HepG2 (cell line): Measurements from ENCODE around the gene AKAIN1. TPM values are rescaled to one million over a fixed set of nuclear protein-coding genes. Genes with fewer than 3 reads are reported as not detected.

Source experiments
- ATAC-seq: fragments of 200-7000 bp; cut with Tn5 transposase; 3 replicates; pipeline ENCODE4 v1.9.1; 2020; ENCODE audit warnings: mild to moderate bottlenecking, moderate library complexity
- BruUV-seq: library from RNA; stranded (reverse); fragments of 400-500 nt; replicated peaks from 2 replicates; lab custom pipeline; 2021; lab: Mats Ljungman, UMichigan
- CTCF ChIA-PET: fragments of 300-600 bp; formaldehyde crosslinking; extraction: SDS; loops from one replicate; lab custom pipeline; 2021; ENCODE audit warnings: low total read pairs, inconsistent platforms, low intra/inter-chr PET ratio; lab: Yijun Ruan, JAX
- POLR2A ChIA-PET: fragments of 350-600 bp; sonication (Branson Sonifier 250); formaldehyde crosslinking; loops from one replicate; lab custom pipeline; 2020; ENCODE audit warnings: antibody characterized with exemption, inconsistent platforms; lab: Yijun Ruan, JAX
- DNase-seq: peaks from one replicate; pipeline ENCODE4 v3.0.0-alpha.2; 2015; ENCODE audit warnings: low spot score
- FAIRE-seq: peaks from 3 replicates; lab custom pipeline; 2011; peaks lifted over from hg19 to GRCh38; lab: Jason Lieb, UNC
- H2AFZ ChIP-seq: one replicate; pipeline ENCODE4 v1.6.1; 2011; ENCODE audit warnings: low read length, inconsistent platforms
- H3K27ac ChIP-seq: fragments of 300-600 bp; 3 replicates; pipeline ENCODE4 v1.8.0; 2011; ENCODE audit warnings: mixed run types, mild to moderate bottlenecking, mixed read lengths, low read length, inconsistent platforms; ENCODE audit not compliant: insufficient read depth; ENCODE audit errors: extremely low read length
- H3K27me3 ChIP-seq, 2 experiments: fragments of 200-600 bp in 1 of 2; 2 replicates in 1 of 2; 3 replicates in 1 of 2; pipeline versions ENCODE4 v1.6.0 to v1.8.0; 2011; ENCODE audit warnings: low read length in 2 of 2, mild to moderate bottlenecking in 2 of 2, moderate library complexity in 2 of 2, inconsistent platforms in 1 of 2; ENCODE audit not compliant: insufficient read depth in 2 of 2, control insufficient read depth in 1 of 2
- H3K36me3 ChIP-seq, 2 experiments: fragments of 200-600 bp in 1 of 2; replicated peaks in 1 of 2; 2 replicates in 1 of 2; 3 replicates in 1 of 2; pipeline versions ENCODE4 v1.5.1 to v1.8.0; 2011; ENCODE audit warnings: low read length in 2 of 2, inconsistent platforms in 1 of 2; ENCODE audit not compliant: insufficient read depth in 2 of 2, control insufficient read depth in 1 of 2
- H3K4me1 ChIP-seq: 2 replicates; pipeline ENCODE4 v1.5.1; 2012; ENCODE audit warnings: low read length, inconsistent platforms; ENCODE audit not compliant: insufficient read depth
- H3K4me2 ChIP-seq: 2 replicates; pipeline ENCODE4 v1.6.0; 2011; ENCODE audit warnings: low read depth, low read length, inconsistent platforms
- H3K4me3 ChIP-seq, 3 experiments: fragments of 200-600 bp in 1 of 3; sonication (generic), shearing (Covaris generic) in 1 of 3; replicated peaks in 1 of 3; 2 replicates each; pipeline ENCODE4 v1.5.1; 2011 to 2016; ENCODE audit warnings: low read length in 3 of 3, inconsistent platforms in 2 of 3, low read depth in 2 of 3, mild to moderate bottlenecking in 2 of 3, control low read depth in 1 of 3, mixed read lengths in 1 of 3; ENCODE audit not compliant: insufficient read depth in 1 of 3
- H3K79me2 ChIP-seq: one replicate; pipeline ENCODE4 v1.6.1; 2011; ENCODE audit warnings: low read length, inconsistent platforms; ENCODE audit not compliant: insufficient read depth
- H3K9ac ChIP-seq: 2 replicates; pipeline ENCODE4 v1.6.0; 2011; ENCODE audit warnings: mild to moderate bottlenecking, low read depth, low read length, inconsistent platforms; ENCODE audit not compliant: insufficient read depth
- H3K9me3 ChIP-seq: 2 replicates; pipeline ENCODE4 v1.5.1; 2012; ENCODE audit warnings: mild to moderate bottlenecking, low read length
- H4K20me1 ChIP-seq: 2 replicates; pipeline ENCODE4 v1.6.0; 2011; ENCODE audit warnings: inconsistent platforms, mild to moderate bottlenecking, low read length, moderate library complexity; ENCODE audit not compliant: insufficient read depth
- AKAP8 ChIP-seq: sonication (generic); formaldehyde crosslinking; IDR thresholded peaks from 2 replicates; pipeline ENCODE4 v1.5.1; 2020; ENCODE audit warnings: mild to moderate bottlenecking, missing genetic modification reagents
- BCL3 ChIP-seq: sonication (generic); formaldehyde crosslinking; IDR thresholded peaks from 2 replicates; pipeline ENCODE4 v1.5.1; 2020; ENCODE audit warnings: mild to moderate bottlenecking, missing genetic modification reagents, moderate library complexity
- CHCHD3 ChIP-seq: sonication (generic); formaldehyde crosslinking; IDR thresholded peaks from 2 replicates; pipeline ENCODE4 v1.8.0; 2022; ENCODE audit warnings: mild to moderate bottlenecking, missing genetic modification reagents, moderate library complexity
- PHF21A ChIP-seq: sonication (generic); formaldehyde crosslinking; IDR thresholded peaks from 2 replicates; pipeline ENCODE4 v1.5.0; 2020; ENCODE audit warnings: mild to moderate bottlenecking, missing genetic modification reagents
- SAFB2 ChIP-seq: sonication (generic); formaldehyde crosslinking; IDR thresholded peaks from 2 replicates; pipeline ENCODE4 v1.5.1; 2020; ENCODE audit warnings: missing genetic modification reagents, low read depth, mild to moderate bottlenecking, borderline replicate concordance
- ZBTB49 ChIP-seq: sonication (generic); formaldehyde crosslinking; IDR thresholded peaks from 2 replicates; pipeline ENCODE4 v1.4.0; 2020; ENCODE audit warnings: missing genetic modification reagents, borderline replicate concordance
- ZNF746 ChIP-seq: sonication (generic); formaldehyde crosslinking; IDR thresholded peaks from 2 replicates; pipeline ENCODE4 v1.8.0; 2022; ENCODE audit warnings: mild to moderate bottlenecking, missing genetic modification reagents
- WGBS: methylation state at CpG from one replicate; pipeline ENCODE4 v1.1.6; 2017; ENCODE audit warnings: low lambda C conversion rate; 5-methylcytosine and 5-hydroxymethylcytosine counted together
- in situ Hi-C: cut with HindIII; loops from 2 replicates; pipeline ENCODE4 v1.10.0; 2017; ENCODE audit warnings: low pct_unique_long_range_greater_than_20kb; ENCODE audit not compliant: extremely low pct_ligation_motif_present
- intact Hi-C: fragments of 100-400 bp; cut with micrococcal nuclease; formaldehyde crosslinking; loops from one replicate; pipeline ENCODE4 v1.10.0; 2022; ENCODE audit not compliant: unreplicated experiment
- polyA plus RNA-seq, 8 experiments: library from polyadenylated mRNA; depleted of rRNA in 3 of 8; stranded (reverse) in 7 of 8; unstranded in 1 of 8; fragments of >200 nt; fragmentation: Illumina TruSeq in 4 of 8; extraction: Trizol in 4 of 8; gene quantifications; 2 replicates each; pipeline versions ENCODE4 v1.2.1 to v1.2.3, GENCODE V29; 2011 to 2016; ENCODE audit warnings: low read depth in 4 of 8, missing spikeins in 1 of 8, mixed read lengths in 1 of 8; ENCODE audit not compliant: insufficient read depth in 1 of 8
- total RNA-seq, 5 experiments: library from RNA; depleted of rRNA; stranded (reverse); fragments of >200 nt; fragmentation: Illumina TruSeq; extraction: Trizol; gene quantifications; 2 replicates each; pipeline ENCODE4 v1.2.3, GENCODE V29; 2016; ENCODE audit warnings: low read depth in 1 of 5

AKAIN1 gene
- total and polyA plus RNA-seq, 2 of the 13 experiments (the other 11 are each of a cell fraction or from before 2014, with no cell fraction given): not detected

- no peak overlapping the region for H3K27ac ChIP-seq
- FAIRE-seq (no peak), DNase-seq (no peak), ATAC-seq (no peak)
- intact Hi-C loops (no loop called here), in situ Hi-C loops (no loop called here)
- no peak overlapping the region for H3K9ac ChIP-seq
- no peaks in the 10 kb centered on the region for H3K36me3 ChIP-seq
- peaks cover 0 to 9% of the 10 kb centered on the region in 2 experiments; a peak in 3 of 5 replicates for H3K27me3 ChIP-seq
- ChIA-PET POLR2A (no interaction called here), CTCF (no interaction called here)
- no peaks in the 10 kb centered on the region for H3K79me2 ChIP-seq
- BruUV-seq: no TSS peak
- H3K9me3 ChIP-seq: no peaks in the 10 kb centered on the region
- H3K4me2 ChIP-seq: no peak overlapping the region
- H3K4me3 ChIP-seq: no peak overlapping the region
- H2AFZ ChIP-seq: no peak overlapping the region
- under 1% methylated on average over 3 of the region's 3 CpGs for WGBS
- H3K4me1 ChIP-seq: no peaks in the 10 kb centered on the region
- TF ChIP-seq ZNF746 (CRISPR knock-in tag): no peak
- TF ChIP-seq SAFB2: no peak
- no peak for TF ChIP-seq ZBTB49 (CRISPR knock-in tag)
- H4K20me1 ChIP-seq: no peaks in the 10 kb centered on the region
Observed at GRCh38 chr18:5159080-5159479, 38.0 kb downstream of the AKAIN1 start.

GRCh38 chr18:5158587-5158986 is 38.5 kb downstream of the AKAIN1 start:
- TF ChIP-seq BCL3 (CRISPR knock-in tag) (no peak), PHF21A (CRISPR knock-in tag) (no peak), AKAP8 (CRISPR knock-in tag) (no peak), CHCHD3 (CRISPR knock-in tag) (no peak)
- TF ChIP-seq, all 625 proteins: peak for 0
- CTCF ChIA-PET: no interaction called here

More at GRCh38 chr18:5158587-5158986, 38.5 kb downstream of the AKAIN1 start:
- POLR2A ChIA-PET: no interaction called here
- BruUV-seq: no TSS peak
- Histone ChIP-seq H3K27ac (no peak overlapping the region), H3K79me2 (no peaks in the 10 kb centered on the region), H3K4me1 (no peaks in the 10 kb centered on the region), H3K9ac (no peak overlapping the region), H3K27me3 (peaks cover 0 to 9% of the 10 kb centered on the region in 2 experiments; a peak in 3 of 5 replicates), H3K4me3 (no peak overlapping the region), H4K20me1 (no peaks in the 10 kb centered on the region), H3K9me3 (no peaks in the 10 kb centered on the region), H3K36me3 (no peaks in the 10 kb centered on the region), H2AFZ (no peak overlapping the region), H3K4me2 (no peak overlapping the region)
- ATAC-seq (no peak), DNase-seq (no peak), FAIRE-seq (no peak)
- intact Hi-C loops (no loop called here), in situ Hi-C loops (no loop called here)
- WGBS: 0% methylated on average over 2 of the region's 2 CpGs
